HG02970 (cell line): Measurements from ENCODE around the gene FOXO3.
"Not testable (repeated sequence)": the region's sequence is repeated elsewhere in the genome, so short reads cannot be mapped to it uniquely, and the experiment has no call there.

Experiments used
- ATAC-seq: cut with Tn5 transposase; IDR thresholded peaks from one replicate; pipeline ENCODE4 v1.9.1; 2021; ENCODE audit warnings: mild to moderate bottlenecking, moderate library complexity, moderate number of reproducible peaks; ENCODE audit not compliant: unreplicated experiment, low FRiP score

FOXO3 gene

GRCh38 chr6:108654465-108655106 lies 93.9 kb downstream of the FOXO3 start:
- no peak for ATAC-seq

GRCh38 chr6:108655806-108656651 lies 95.3 kb downstream of the FOXO3 start:
- no peak for ATAC-seq

- ATAC-seq, result no peak
Observed at GRCh38 chr6:108656836-108657235, 96.1 kb downstream of the FOXO3 start.

- ATAC-seq, result no peak
Observed at GRCh38 chr6:108658174-108658573, 97.5 kb downstream of the FOXO3 start.

- ATAC-seq, result not testable (repeated sequence)
Observed at GRCh38 chr6:108658785-108659184, 98.1 kb downstream of the FOXO3 start.

- no peak for ATAC-seq
Observed at GRCh38 chr6:108660251-108660650, 99.5 kb downstream of the FOXO3 start.

GRCh38 chr6:108661430-108661829 lies 100.7 kb downstream of the FOXO3 start:
- ATAC-seq, result no peak

GRCh38 chr6:108661982-108662381 lies 101.3 kb downstream of the FOXO3 start:
- ATAC-seq, result no peak

- ATAC-seq, result no peak
Observed at GRCh38 chr6:108662702-108663101, 102.0 kb downstream of the FOXO3 start.

GRCh38 chr6:108663494-108664064 lies 102.9 kb downstream of the FOXO3 start:
- ATAC-seq, result not testable (repeated sequence)

- no peak for ATAC-seq
Observed at GRCh38 chr6:108665495-108666196, 104.9 kb downstream of the FOXO3 start.

- no peak for ATAC-seq
Observed at GRCh38 chr6:108666656-108667260, 106.0 kb downstream of the FOXO3 start.

- no peak for ATAC-seq
Observed at GRCh38 chr6:108667993-108668392, 107.3 kb downstream of the FOXO3 start.

- ATAC-seq, result no peak
Observed at GRCh38 chr6:108669673-108670072, 109.0 kb downstream of the FOXO3 start.

GRCh38 chr6:108671175-108671574 lies 110.5 kb downstream of the FOXO3 start:
- no peak for ATAC-seq

GRCh38 chr6:108671790-108672189 lies 111.1 kb downstream of the FOXO3 start:
- no peak for ATAC-seq

- ATAC-seq, result no peak
Observed at GRCh38 chr6:108672641-108673040, 111.9 kb downstream of the FOXO3 start.

- ATAC-seq, result no peak
Observed at GRCh38 chr6:108673153-108673552, 112.4 kb downstream of the FOXO3 start.

GRCh38 chr6:108673602-108674001 lies 112.9 kb downstream of the FOXO3 start:
- ATAC-seq, result no peak
